NOMO-1 treated with DMSO at 0.1 percent for 48 hours (cell line): ENCODE results near the gene ZNF536.
"Not testable (repeated sequence)": the region's sequence is repeated elsewhere in the genome, so short reads cannot be mapped to it uniquely, and the experiment has no call there.

Source experiments
- DNase-seq: peaks from one replicate; lab custom pipeline; 2025; ENCODE audit not compliant: unreplicated experiment; lab: John Stamatoyannopoulos, UW

ZNF536 gene

DNA sequence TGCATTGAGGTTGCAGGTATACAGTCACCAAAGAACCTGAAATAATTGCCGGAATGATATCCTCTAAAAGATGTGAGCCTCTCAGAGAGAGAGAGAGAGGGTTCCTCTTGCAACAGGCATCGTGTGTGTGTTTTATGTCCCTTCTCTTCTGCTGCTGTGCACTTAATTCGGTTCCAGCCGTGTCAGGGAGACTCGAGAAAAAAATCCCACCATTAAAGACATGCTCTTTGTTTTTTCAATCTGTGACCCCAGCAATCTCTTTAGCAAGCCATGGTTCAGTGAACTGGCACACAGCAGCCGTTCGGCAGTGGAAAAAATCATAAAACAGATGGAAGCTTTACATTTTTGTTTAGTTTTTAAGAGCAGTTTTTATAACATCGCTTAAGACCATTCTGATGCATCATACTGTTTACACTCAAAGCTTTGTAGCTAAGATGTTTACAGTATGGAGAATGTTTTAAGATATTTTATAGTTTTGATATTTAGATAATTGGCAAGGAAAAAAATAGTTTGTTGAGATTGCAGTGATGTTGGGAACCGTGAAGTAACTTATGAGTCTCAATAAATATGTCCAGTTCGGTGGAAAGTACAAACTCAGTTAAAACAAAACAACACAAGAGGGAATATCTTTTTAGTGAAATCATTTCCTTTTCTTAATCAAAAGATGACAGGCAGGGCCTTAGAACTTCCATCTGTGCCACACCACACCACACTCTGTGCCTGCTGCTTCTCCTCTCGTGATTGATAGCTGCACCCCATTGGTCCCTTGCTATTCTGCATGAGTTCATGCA, 31.2 kb upstream of the ZNF536 start:
- DNase-seq, result no peak

DNA sequence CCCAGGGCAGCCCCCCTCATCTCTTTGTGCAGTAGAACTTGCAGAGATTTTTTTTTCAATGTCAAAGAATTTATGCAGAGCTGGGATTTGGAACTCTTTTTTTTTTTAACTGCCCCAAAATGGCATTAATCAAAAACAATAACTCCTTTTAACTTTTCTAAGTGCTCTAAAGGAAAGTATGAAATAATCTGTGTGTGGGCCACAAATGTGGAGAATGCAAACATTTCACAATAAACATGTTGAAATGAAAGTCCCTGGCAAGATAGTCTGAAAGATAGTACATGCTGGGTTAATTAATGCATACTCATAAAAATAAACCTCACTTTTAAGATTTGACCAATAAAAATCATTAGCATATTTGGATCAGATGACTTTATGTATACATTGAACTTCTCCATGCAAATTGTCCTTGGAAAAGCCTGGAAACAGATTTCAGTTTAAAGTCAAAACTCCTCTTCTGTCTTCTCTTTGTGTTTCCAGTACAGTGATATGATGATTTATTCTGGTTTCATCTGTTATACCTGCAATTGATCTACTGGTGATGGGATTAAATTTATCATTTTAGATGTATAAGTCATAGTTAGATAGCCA, 30.5 kb upstream of the ZNF536 start:
- DNase-seq, result no peak

DNA sequence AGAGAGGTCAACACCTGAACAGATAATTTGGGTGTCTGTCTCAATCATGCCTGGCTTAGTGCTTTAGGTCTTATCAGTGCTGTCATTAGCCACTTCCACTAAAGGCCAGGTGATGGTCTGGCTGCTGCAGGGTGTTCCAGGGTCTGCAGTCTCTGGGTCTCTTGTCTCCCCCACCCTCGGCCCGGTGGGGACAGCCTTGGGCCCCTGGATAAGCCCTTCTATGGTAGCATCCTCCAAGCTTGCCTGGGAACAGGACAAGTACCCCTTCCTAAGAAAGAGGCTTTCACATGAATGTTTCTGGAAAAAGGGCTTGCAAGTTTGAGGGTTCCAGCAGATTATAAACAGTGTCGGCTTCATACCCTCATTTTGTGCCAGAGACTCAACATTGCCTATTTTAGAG, 29.3 kb upstream of the ZNF536 start:
- no peak for DNase-seq

DNA sequence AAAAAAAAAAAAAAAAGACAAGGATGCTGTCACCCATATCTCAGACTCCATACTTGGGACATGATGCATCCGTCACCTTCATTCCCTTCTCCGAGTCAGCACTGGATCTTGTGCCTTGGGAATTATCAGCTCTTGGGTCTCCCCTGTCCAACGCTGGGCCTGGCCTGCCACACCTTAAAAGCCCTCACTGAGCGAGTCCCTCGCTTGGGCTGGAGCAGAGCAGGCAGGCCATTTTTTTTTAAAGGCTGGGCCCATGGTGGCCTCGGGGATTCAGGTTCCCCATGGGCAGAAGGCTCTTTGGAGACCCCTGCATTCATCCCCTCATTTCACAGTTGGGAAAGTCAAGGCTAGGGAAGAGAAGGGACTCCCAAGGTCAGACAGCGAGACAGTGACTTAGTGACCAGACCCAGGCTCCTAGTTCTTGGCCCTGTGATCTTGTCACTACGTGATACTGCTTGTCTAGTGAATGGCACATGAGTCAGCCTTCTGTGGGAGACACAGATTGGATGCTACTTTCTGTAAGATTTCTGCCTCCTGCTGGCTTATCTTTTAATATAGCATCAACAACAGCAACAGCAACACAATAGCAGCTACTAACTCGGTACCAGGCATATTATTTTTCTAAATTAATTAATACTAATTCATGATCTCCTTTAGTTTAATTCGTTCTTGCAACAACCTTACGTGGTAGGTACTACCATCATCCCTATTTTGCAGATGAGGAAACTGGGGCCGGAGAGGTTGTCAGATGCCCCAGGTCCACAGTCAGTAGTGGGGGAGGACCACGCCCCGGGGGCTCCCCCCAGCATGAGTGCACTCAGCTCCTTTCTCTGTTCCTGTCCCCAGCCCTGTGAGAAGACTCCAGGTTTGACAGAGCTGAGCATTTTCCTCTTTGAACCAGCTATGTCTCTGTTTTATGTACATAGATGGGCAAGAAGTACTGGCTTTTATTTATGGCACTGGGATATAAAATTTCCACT, 27.4 kb upstream of the ZNF536 start:
- no peak for DNase-seq

DNA sequence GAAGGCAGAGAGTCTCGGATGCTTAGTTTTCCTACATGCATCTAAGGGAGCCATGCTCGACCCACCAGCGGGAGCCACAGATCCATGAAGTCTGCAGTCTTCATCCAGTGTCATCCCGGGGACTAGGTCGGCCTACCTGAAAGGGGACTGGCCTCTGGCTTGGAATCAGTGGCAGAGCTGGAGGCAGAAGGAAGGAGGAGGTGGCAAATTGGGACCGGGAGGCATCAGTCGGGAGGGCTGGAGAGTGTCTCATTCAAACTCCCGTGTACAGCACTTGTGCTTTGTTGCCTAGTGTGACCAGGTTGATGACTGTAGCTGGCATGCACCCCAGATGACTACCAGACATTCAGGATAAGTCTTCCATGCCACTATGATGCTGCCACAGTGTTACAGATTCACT, 26.5 kb upstream of the ZNF536 start:
- no peak for DNase-seq

DNA sequence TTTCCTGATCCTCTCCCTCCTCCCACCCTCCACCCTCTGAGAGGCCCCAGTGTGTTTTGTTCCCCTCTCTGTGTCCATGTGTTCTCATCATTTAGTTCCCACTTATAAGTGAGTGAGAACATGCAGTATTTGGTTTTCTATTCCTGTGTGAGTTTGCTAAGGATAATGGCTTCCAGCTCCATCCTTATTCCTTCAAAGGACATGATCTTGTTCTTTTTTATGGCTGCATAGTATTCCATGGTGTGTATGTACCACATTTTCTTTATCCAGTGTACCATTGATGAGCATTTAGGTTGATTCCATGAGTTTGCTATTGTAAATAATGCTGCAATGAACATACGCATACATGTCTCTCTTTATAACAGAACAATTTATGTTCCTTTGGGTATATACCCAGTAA, 25.7 kb upstream of the ZNF536 start:
- not testable (repeated sequence) for DNase-seq

DNA sequence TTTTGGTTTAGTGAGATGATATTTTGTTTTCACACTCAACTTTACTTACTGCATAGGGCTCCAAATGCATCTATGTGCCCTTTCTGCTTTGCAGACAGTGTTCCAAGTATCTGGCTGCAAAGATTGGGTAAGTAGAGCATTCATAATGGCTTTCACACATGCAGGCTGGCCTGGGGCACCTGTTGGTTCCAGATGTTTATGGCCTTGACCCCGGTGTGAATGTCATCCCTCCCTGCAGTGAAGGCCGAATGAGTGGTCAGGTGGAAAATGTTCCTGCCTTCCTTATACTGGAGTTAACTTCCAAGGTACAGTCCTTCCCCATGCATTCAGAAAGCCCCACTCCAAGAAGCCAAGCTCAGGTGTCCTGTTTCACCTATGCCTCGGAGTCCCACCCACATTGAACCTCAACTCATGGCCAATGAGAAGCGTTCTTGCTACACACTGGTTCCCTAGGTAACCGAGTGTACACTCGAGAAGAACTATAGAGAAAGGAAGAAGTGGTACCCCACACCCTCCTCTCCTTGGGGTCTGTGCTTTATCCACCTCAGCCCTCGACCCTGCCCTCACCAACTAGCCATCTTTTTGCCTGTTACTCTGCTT, 23.0 kb upstream of the ZNF536 start:
- DNase-seq, result no peak

DNA sequence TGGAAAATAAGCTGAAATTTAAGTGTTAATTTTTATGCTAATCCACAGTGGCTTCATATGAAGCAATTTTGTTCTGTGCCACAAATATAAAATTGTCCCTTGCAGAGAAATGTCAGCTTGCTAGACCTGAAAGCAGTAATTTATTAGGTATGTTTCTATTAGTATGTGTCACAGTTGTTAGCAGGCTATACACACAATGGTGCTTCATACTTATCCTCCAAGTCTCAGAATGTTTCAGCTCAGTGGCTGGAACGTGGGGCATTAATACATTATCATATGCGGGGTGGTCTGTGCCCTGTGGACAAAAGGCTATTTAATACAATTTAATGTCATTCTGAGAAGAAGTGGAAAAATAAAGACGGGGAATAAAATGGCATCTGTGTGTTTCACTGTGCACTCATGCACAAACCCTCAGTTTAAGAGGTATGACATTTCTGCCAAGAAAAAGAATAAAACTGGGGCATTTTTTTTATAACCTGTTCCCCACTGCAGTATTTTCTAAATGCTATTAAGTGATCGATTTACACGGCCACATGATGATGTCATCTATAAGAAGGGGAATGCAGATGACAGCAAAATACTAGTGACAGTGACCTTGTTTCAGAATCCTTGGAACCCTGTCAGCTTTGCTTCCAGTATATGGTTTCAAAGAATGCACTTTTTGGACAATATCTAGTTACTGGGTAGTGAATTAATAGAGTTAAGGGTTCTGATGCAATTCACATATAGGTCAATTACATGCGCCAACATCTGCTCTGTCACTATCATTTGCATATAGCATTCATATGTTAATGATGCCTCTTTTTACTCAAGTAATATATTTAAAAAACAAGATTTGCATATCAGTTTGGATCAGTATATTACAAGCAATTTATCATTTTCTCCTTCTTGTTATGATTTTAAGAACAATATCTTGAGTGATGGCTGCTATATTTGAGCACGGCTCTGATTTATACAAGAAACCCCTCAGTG, 21.2 kb upstream of the ZNF536 start:
- DNase-seq, result no peak

DNA sequence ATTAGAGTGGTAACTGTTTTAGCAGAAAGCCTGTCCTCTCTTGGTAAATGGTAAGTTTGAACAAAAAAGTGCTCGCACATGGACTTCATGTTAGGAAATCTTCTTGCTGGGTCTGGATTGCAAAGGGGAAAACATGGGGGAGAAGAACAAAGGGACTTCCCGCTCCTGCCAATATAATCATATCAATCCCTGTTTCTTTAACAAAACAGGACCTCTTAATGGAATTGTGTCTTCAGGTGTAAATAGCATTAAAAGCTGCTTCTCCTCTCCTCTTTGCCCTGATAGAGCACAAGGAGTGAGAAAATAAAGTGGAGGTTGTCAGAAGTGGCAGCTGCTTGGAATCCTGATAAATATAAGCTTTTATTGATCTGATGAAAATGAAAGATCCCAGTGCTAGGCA, 20.4 kb upstream of the ZNF536 start:
- DNase-seq, result no peak

DNA sequence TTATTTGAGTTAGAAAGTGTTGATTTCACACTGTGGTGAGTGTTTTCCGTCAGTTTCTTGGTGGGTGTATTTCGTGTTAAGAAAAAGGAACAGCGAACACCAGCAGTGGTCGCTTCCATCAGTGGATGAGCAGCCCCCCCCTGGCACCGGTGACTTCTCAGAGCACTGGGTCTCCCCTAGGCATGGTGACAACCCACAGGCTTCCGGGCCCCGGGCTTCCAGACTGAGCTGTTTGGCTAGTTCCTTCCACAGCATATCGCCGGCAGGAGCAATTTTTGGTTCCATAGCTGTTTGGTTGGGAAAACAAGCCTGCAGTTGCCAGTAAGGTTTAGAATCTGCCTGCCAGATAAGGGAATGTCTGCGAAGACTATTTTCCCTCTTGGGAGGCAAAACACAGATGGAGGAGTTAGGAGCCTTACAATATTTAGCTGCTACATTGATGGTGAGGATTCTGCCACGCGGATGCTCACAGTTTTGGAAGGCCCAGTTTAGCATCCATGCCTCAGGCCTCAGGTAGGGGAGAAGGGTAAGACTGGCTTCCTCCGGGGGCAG, 18.7 kb upstream of the ZNF536 start:
- DNase-seq, result no peak

DNA sequence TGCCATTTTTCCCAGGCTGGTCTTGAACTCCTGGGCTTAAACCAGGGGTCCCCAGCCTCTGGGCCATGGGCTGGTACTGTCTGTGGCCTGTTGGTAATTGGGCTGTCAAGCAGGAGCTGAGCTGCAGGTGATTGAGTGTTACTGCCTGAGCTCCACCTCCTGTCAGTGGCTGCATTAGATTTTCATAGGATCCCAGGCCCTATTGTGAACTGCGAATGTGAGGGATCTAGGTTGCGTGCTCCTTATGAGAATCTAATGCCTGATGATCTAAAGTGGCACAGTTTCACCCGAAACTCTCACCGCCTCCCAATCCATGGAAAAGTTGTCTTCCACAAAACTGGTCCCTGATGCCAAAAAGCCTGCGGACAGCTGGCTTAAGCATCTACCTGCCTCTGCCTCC, 16.6 kb upstream of the ZNF536 start:
- no peak for DNase-seq

DNA sequence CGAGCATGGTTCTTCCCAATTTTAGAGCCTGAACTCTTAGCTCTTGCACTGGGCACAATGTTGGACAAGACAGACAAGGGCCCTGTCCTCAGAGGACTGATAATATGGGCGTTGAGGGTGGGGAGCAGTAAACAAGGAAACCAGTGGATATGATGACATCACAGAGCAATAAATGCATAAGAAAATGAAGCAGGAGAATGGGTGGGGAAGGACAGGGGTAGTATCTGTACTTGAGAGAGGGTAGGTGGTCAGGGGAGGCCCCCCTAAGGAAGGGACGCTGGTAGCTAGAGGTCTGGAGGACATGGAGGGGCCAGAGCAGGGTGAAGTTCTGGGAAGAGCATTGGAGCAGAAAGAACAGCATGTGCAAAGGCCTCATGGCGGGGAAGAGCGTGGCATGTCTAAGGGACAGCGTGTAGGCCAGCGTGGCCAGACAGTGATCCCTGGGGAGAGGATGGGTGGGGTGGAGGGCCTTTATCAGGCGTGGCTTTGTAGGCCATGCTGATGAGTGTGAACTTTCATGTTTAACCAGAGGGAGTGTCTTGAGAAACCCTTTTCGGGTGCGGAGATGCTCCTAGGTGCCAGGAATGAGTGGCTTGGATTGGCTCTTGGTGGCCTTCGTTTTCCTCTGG, 15.1 kb upstream of the ZNF536 start:
- DNase-seq, result no peak

DNA sequence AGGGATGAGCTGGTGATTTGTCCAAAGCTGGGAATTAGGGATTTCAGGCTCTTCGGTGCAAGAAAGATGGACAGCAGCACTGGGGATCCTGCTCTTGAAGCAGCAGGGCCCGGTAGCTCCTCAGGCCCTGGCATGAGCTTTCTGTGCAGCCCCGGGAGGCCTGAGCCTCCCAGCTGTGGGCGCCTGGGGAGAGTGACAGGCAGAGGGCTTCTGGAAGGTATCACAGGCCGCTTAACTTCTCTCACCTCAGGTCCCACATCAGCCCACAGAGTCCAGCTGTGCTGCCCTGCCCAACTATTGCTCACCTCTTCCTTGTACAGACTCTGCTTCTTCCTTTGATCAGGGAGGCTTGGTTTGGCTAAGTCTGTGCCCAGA, 14.6 kb upstream of the ZNF536 start:
- DNase-seq, result no peak

DNA sequence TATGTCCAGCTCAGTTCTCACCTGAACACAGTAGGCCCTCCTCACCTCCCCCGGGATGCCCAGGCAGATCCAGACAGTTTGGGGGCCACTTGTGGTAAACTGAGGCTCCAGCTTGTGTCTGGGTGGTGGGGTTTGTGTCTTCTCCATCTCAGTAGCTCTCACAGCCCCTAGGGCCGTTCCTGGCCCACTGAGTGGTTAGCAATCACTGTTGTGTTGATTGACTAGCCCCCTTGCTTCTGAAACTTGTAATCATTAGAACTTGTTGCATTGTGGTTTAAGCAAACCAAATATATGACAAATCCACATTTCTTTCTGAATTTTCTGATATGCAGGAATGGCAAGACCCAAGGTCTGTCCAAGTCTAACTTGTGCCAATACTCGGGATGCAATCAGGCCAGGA, 13.9 kb upstream of the ZNF536 start:
- no peak for DNase-seq

DNA sequence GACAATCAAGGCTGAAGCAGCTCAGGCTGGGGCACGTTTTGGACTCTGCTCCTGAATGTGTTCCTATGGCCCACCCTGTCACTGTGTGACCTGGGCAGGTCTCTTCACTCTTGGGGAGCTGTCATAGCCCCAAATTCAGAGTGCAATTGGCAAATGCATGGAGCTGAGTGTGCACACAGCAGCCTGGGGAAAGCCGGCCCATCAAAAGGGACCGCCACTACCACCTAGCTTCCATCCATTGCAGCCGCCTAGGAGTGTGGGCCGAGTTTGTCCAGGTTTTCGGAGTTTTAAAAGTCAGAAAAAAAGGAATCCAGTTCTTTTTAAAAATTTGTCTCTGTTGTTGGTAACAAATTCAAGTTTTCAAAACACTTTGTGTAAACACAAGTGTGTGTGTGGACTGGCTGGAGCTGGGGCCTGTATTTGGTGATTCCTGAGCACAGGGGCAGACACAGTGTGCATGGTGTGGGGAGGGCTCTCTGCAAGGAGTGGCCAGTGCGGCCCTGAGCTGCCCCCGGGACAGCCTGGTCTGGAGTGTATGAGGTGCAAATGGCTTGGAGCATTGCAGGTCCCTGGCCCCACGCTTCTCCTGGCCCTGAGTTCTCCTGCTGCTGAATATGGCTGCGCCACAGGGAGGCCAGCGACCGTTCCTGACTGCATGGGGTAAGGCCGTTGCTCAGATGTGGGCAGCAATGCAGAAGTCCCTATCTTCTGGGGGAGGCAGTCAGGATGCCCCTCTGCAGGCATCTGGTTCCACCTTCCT, 13.2 kb upstream of the ZNF536 start:
- DNase-seq, result no peak

DNA sequence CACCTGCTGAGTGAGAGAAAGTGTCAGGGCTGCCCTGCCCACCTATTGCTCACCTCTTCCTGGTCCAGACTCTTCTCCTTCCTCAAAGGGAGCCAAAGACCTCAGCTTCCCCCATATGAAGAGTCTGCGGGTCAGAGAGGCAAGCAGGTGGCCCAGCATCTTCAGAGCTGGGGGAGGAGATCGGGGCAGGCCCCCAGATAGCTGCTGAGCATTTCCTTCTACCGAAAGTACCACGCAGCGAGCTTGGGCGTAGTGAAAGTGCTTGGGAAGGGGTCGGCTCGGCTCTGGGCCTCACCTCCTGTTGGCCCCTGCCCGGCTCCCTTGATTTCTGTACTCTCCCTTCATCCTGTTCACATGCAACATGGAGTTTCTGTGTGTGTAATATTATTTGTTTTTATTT, 12.2 kb upstream of the ZNF536 start:
- no peak for DNase-seq

DNA sequence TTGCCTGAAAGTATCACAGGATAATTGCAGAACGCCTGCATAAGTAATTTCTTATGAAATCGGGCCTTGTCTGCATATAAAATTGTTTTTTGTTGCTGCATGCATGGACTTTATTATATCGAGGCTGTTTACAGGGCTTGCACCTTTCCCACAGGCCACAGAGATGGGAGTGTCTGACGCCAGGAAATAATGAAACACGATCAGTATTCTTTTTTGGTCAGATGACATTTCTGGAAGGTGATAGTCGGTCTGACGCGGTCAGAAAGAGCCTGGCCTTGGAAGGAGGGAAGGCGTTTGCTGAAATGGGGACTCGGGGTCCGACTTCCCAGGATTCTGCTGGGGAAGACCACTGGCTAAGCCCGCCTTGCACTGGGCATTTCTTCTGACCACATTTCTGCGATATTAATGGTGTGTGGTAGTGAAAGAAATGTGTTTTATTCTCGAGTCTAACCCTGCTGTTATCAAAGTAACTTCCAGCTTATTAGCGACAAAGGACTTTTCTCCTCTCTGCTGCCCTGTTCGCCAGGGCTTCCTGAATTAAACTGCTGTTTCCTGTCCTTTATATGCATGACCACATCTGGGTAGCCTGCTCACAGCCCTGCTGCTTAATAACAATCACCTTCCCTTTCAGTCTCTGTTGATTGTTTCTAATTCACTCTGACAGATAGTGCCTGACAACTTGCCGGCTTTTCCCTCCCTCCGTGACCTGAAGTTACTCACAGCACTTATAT, 11.6 kb upstream of the ZNF536 start:
- DNase-seq, result no peak

DNA sequence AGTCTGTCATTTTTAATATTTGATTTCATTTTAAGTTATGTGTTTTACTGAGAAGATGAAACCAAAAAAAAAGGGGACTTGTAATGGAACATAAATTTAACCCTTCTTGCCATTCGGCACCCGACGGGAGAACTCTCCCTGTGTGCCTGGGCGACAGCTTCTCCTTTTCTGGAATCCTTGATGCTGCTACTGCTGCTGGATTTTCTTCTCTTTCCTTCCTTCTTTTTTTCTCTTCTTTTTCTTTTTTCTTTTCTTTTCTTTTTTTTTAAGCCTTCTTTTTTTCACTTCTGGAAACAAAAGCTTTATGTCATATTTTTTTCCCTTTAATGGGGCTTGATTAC, 11.1 kb upstream of the ZNF536 start:
- no peak for DNase-seq
